LNCaP clone FGC (cell line): ENCODE data around the gene PLD5.
A peak's percentile ranks its signal among the peaks of the same experiment; 100 is the strongest.

ENCODE experiments used
- DNase-seq: peaks from one replicate; pipeline ENCODE4 v3.0.0-alpha.2; 2011; ENCODE audit warnings: low read depth
- H3K4me3 ChIP-seq: 2 replicates; pipeline ENCODE4 v1.5.1; 2011; ENCODE audit warnings: mild to moderate bottlenecking, low read depth, low read length, control low read depth
- TF ChIP-seq, protein P1 (sequence below): IDR thresholded peaks from 2 replicates; pipeline ENCODE4 v1.5.1; 2012; ENCODE audit warnings: mild to moderate bottlenecking; ENCODE audit not compliant: control insufficient read depth, insufficient read depth; ENCODE audit errors: extremely low read depth

The PLD5 gene

DNA sequence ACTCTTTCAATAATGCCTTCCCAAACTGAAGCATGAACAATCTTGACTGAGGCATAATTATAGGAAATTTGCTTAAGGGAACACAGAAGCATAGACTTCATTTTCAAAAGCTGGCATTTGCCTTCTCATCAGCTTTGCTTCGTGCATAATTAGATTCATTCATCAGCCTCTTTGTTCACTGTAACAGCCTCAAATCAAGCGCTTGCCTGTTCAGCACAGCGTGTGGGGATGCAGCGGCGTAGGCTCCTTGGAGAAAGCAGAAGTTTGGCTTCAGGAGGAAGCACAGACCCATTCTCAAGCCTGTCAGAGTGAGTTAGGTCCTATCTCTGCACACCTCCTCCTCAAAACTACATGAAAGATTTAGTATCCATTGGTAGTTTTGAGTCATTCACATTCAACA, 279.2 kb downstream of the PLD5 start:
- DNase-seq, result no peak
- TF ChIP-seq, protein P1, sequence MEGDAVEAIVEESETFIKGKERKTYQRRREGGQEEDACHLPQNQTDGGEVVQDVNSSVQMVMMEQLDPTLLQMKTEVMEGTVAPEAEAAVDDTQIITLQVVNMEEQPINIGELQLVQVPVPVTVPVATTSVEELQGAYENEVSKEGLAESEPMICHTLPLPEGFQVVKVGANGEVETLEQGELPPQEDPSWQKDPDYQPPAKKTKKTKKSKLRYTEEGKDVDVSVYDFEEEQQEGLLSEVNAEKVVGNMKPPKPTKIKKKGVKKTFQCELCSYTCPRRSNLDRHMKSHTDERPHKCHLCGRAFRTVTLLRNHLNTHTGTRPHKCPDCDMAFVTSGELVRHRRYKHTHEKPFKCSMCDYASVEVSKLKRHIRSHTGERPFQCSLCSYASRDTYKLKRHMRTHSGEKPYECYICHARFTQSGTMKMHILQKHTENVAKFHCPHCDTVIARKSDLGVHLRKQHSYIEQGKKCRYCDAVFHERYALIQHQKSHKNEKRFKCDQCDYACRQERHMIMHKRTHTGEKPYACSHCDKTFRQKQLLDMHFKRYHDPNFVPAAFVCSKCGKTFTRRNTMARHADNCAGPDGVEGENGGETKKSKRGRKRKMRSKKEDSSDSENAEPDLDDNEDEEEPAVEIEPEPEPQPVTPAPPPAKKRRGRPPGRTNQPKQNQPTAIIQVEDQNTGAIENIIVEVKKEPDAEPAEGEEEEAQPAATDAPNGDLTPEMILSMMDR, result no peak
- H3K4me3 ChIP-seq, result no peak overlapping the region

DNA sequence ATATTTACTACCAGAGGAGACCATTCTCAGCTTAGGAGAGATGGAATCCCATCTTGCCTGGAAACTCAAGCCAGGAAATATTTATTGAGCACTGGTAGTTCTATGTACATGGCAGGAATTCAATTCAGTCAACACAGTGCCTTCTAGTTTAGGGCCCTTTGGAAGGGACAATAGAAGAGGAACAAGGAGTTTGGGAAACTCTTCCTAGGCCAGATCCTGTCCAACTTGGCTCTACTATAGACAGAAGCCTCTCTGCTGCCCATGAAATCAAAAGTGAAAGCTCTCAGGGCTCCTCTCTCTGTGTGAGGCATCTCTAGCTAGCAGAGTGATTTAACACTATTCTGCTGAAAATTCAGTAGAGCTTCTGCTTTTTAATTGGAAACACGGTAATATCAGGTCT, 281.0 kb downstream of the PLD5 start:
- TF ChIP-seq, protein P1, result no peak
- DNase-seq, result peak; percentile 91
- 0 out of 2 replicates have a peak overlapping the region, but pooled peaks have one; percentile 12 for H3K4me3 ChIP-seq

DNA sequence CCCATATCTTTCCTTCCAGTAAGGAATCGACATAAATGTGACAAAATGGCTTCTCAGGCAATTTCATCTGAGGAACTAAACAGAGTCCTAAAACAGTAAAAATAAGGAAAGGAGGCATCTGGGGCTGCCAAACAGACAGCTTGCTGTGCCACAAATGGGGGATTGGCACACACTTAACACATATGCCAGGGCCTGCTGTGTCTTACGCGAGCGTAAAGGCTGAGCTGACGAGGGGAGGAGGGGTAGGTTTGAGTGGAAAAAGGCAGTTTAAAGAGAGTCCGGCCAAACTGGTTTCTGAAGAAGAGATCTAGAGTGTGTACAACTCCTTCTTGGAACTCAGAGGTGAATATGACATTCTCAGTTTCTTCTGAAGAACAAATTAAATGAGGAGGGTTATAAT, 281.5 kb downstream of the PLD5 start:
- H3K4me3 ChIP-seq, result no peak overlapping the region
- TF ChIP-seq, protein P1, result no peak
- DNase-seq, result peak; percentile 74

DNA sequence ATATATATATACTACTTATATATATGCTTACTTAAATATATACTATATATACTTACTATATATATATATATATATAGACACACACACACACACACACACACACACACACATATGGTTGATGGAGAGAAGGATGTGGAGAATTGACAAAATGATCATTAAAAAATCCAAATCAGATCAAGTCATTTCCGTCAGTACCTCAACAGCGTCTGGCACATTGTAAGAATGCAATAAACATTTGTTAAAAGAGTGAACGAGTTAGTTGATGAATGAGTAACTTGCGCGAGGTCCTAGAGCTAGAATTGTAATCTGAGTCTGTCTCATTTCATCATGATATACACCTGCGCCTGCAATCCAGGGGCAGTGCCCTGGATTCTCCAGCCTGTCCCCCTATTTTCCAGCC, 282.6 kb downstream of the PLD5 start:
- no peak overlapping the region for H3K4me3 ChIP-seq
- DNase-seq, result no peak
- TF ChIP-seq, protein P1, result no peak

DNA sequence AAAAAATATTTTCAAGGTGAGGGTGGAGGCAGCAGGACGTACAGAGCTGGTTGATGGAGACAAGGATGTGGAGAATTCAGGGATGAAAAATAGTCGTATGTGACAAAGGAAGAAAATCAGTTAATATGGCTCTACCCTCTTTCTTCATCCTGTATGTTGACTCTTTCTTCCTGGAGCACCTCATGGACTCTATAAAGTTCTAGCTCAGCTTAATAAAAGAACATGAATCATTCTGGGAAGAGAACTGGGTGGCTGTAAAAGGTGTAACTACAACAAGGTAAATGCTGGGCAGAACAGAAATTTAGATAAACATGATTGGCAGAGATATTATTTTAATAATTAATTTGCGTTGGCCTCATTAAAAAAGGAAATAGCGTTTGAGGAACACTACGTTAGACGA, 283.8 kb downstream of the PLD5 start:
- no peak for DNase-seq
- TF ChIP-seq, protein P1, result no peak
- H3K4me3 ChIP-seq, result no peak overlapping the region

DNA sequence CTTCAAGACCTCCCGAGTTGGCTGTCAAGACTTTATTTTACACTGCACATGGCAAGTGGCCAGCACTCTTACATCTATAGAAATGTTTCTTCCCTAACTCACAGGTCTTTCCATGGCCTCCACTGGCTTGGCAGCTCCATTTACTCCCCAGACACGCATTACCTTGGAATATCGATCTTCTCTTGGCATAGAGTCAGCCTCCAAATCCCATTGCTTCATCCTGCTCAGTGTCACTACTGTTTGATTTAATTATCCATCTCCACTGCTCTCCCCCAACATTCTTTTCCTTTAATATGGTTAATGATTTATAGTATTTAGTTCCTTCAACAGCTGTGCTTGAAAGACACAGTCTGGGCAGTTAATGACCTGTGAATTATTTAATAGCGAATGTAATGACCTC, 284.4 kb downstream of the PLD5 start:
- DNase-seq, result no peak
- TF ChIP-seq, protein P1, result no peak
- H3K4me3 ChIP-seq, result no peak overlapping the region

DNA sequence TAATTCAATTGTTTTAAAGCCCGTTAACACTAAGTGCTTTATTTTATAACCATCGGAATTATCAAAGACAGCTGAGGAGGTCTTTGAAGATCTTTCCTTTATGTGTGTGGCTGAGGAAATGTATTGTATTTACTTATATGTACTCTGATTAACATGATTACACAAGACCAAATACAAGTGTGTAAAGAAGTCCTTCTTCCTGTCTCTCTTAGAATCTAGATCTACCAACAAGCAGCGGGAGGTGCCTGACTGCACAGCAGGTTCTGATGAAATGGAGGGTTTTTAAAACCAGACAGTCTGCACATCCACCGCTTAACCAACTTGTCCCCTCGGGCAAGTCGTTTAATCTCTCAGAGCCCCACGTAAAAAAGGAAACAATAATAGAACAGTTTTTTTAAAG, 285.1 kb downstream of the PLD5 start:
- no peak for DNase-seq

More for the DNA sequence above, 285.1 kb downstream of the PLD5 start:
- H3K4me3 ChIP-seq, result no peak overlapping the region
- TF ChIP-seq, protein P1, result no peak
